Regular cardiac myocyte (primary cell): ENCODE measurements around the gene KDM3A. TPM values are rescaled to one million over a fixed set of nuclear protein-coding genes. Genes with fewer than 3 reads are reported as not detected.

Source experiments
- total RNA-seq: library from RNA; depleted of rRNA; stranded (reverse); fragments of >200 nt; gene quantifications from 2 replicates; pipeline ENCODE4 v1.2.3, GENCODE V29; 2014

The KDM3A gene, protein sequence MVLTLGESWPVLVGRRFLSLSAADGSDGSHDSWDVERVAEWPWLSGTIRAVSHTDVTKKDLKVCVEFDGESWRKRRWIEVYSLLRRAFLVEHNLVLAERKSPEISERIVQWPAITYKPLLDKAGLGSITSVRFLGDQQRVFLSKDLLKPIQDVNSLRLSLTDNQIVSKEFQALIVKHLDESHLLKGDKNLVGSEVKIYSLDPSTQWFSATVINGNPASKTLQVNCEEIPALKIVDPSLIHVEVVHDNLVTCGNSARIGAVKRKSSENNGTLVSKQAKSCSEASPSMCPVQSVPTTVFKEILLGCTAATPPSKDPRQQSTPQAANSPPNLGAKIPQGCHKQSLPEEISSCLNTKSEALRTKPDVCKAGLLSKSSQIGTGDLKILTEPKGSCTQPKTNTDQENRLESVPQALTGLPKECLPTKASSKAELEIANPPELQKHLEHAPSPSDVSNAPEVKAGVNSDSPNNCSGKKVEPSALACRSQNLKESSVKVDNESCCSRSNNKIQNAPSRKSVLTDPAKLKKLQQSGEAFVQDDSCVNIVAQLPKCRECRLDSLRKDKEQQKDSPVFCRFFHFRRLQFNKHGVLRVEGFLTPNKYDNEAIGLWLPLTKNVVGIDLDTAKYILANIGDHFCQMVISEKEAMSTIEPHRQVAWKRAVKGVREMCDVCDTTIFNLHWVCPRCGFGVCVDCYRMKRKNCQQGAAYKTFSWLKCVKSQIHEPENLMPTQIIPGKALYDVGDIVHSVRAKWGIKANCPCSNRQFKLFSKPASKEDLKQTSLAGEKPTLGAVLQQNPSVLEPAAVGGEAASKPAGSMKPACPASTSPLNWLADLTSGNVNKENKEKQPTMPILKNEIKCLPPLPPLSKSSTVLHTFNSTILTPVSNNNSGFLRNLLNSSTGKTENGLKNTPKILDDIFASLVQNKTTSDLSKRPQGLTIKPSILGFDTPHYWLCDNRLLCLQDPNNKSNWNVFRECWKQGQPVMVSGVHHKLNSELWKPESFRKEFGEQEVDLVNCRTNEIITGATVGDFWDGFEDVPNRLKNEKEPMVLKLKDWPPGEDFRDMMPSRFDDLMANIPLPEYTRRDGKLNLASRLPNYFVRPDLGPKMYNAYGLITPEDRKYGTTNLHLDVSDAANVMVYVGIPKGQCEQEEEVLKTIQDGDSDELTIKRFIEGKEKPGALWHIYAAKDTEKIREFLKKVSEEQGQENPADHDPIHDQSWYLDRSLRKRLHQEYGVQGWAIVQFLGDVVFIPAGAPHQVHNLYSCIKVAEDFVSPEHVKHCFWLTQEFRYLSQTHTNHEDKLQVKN (N-terminal part only)
- total RNA-seq, result 28.2 and 33.7 TPM in 2 replicates

DNA sequence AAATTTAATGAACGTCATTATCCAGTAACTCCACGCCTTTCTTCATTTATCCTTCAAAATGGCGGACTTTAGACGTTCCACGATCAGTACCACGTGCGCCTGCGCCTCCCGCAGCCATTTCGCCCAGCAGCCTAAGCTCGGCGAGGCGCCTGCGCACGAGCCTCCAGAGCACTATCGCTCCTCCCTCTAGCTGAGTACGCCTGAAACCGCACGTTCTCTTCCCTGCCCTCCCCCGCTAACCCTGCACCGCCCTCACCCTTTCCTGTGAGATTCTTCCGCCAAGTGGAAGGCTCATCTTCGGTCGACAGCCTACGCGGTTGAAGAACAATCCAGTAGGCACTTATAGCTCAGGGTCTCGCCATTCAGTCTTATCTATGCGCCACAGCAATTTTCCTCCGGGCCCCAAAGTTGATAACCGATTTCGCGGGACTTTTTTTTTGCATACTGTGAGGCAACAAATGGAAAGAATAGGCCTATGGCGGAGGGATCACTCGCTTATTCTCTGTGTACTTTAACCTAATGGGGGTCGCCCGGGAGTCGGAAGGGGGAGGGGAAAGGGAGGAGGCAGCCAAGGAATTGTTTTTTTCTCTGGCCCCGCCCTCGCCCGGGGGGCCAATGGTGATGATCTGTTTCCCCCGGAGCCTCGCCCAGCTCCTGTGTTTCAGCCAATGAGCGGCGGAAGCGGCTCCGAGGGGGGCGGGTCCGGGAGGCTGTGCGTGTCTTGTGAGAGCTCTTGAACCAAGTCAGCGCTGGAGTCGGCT is at the start of gene KDM3A:
Gene KDM3A, plus strand, starts transcription at position 741 of the 761 bp plus-strand sequence. CDS start 677 bp downstream, outside the sequence.

Other genes starting within 250 kb of the KDM3A start
- 40.9 and 65.8 TPM in 2 replicates for gene IMMT, start 245.9 kb upstream of the KDM3A start, total RNA-seq
- gene MRPL35, start 241.9 kb upstream of the KDM3A start, total RNA-seq, result 42.0 and 43.4 TPM in 2 replicates
- under 0.01 and 0.28 TPM in 2 replicates for gene REEP1, start 103.7 kb upstream of the KDM3A start, total RNA-seq
- gene CHMP3, start 122.1 kb downstream of the KDM3A start, total RNA-seq, result 73.6 and 79.8 TPM in 2 replicates
- 15.8 and 18.8 TPM in 2 replicates for gene RNF103, start 182.5 kb downstream of the KDM3A start, total RNA-seq